Activated naive CD8-positive, alpha-beta T cell (primary cell): ENCODE results near the gene GNA12.
"Not testable (repeated sequence)": the region's sequence is repeated elsewhere in the genome, so short reads cannot be mapped to it uniquely, and the experiment has no call there.

Source experiments
- H3K27ac Mint-ChIP-seq: one replicate; pipeline ENCODE4 v1.8.0; 2021; ENCODE audit warnings: mixed read lengths
- H3K27me3 Mint-ChIP-seq: one replicate; pipeline ENCODE4 v1.8.0; 2021; ENCODE audit warnings: mixed read lengths
- H3K36me3 Mint-ChIP-seq: one replicate; pipeline ENCODE4 v1.8.0; 2021; ENCODE audit warnings: mixed read lengths
- H3K4me1 Mint-ChIP-seq: one replicate; pipeline ENCODE4 v1.8.0; 2021; ENCODE audit warnings: low read depth, mixed read lengths
- H3K4me3 Mint-ChIP-seq: one replicate; pipeline ENCODE4 v1.8.0; 2021; ENCODE audit warnings: mild to moderate bottlenecking, mixed read lengths
- H3K9me3 Mint-ChIP-seq: one replicate; pipeline ENCODE4 v1.8.0; 2021; ENCODE audit warnings: low read depth, mixed read lengths

Gene GNA12

DNA sequence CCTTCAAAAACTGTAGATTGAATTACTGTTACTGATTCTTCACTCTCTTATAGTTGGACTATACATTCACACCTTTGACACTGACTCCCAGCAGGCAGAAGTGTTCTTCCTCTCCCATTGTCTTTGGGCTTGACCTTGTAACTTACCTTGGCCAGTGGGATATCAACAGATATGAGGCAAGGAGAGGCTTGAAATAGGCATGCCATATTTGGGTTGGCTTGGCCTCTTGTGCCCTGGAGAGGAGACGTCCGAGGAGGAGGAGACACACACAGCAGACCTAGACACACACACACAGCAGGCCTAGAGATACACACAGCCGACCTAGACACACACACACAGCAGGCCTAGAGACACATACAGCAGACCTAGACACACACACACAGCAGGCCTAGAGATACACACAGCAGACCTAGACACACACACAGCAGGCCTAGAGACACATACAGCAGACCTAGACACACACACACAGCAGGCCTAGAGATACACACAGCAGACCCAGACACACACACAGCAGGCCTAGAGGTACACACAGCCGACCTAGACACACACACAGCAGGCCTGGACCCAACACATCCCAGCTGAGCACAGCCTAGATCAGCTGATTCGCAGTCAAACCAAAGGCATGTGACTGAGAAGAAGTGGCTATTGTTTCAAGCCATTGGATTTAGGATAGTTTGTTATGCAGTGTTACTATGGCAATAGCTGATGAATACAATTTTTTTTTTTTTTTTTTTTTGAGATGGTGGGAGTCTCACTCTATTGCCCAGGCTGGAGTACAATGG is 12.5 kb upstream of the GNA12 start:
- Mint-ChIP-seq H3K36me3 (peaks cover 3% of the 10 kb centered on the region), H3K9me3 (no peaks in the 10 kb centered on the region), H3K27me3 (no peaks in the 10 kb centered on the region), H3K4me3 (no peak overlapping the region), H3K27ac (no peak overlapping the region), H3K4me1 (no peaks in the 10 kb centered on the region)

DNA sequence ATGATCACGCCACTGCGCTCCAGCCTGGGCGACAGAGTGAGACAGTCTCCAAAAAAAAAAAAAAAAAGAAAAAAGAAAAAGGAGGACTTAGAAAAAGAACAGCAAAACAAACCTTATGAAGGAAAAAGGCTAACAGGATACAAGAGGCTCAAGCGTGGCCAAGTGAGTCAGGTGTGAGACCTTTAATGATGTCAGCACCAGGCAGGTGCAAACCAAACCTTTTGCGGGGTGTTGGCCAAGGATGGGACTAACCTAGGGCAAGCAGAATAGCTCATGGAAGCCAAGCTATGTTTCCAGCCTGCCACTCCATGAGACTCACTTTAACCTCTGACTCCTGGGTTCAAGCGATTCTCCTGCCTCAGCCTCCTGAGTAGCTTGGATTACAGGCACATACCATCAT is 11.3 kb upstream of the GNA12 start:
- Mint-ChIP-seq H3K4me1 (no peaks in the 10 kb centered on the region), H3K27ac (no peak overlapping the region), H3K36me3 (peaks cover 3% of the 10 kb centered on the region)

DNA sequence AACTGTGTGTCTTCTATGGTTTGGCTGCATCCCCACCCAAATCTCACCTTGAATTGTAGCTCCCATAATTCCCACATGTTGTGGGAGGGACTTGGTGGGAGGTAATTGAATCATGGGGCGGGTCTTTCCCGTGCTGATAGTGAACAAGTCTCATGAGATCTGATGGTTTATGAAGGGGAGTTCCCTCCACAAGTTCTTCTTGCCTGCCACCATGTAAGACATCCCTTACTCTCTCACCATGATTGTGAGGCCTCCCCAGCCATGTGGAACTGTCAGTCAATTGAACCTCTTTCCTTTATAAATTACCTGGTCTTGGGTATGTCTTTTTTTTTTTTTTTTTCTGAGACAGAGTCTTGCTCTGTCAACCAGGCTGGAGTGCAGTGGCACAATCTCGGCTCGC is 9.4 kb upstream of the GNA12 start:
- H3K27ac Mint-ChIP-seq, H3K4me1 Mint-ChIP-seq, H3K36me3 Mint-ChIP-seq, H3K27me3 Mint-ChIP-seq, H3K9me3 Mint-ChIP-seq, H3K4me3 Mint-ChIP-seq: not testable (repeated sequence)

More for the DNA sequence above, 11.3 kb upstream of the GNA12 start:
- Mint-ChIP-seq H3K27me3 (no peaks in the 10 kb centered on the region), H3K4me3 (no peak overlapping the region), H3K9me3 (no peaks in the 10 kb centered on the region)

DNA sequence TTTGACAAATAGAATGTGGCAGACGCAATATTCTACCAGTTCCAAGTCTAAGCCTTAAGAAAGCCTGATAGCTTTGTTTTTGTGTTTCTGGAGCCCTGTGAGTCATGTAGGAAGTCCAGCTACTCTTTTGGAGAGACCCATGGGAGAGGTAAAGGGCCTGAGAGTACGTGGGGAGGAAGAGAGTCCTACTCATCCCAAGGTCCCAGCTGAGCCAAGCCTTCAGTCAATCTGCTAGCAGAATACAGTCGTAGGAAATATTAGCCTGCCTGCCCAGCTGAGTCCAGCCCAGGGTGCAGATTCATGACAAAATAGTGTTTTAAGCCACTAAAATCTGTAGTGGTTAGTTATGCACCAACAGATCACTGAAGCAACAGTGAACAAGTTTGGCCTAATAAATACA is 9.0 kb upstream of the GNA12 start:
- Mint-ChIP-seq H3K27ac (no peak overlapping the region), H3K27me3 (no peaks in the 10 kb centered on the region), H3K4me3 (no peak overlapping the region), H3K9me3 (no peaks in the 10 kb centered on the region), H3K36me3 (peaks cover 3% of the 10 kb centered on the region), H3K4me1 (no peaks in the 10 kb centered on the region)

DNA sequence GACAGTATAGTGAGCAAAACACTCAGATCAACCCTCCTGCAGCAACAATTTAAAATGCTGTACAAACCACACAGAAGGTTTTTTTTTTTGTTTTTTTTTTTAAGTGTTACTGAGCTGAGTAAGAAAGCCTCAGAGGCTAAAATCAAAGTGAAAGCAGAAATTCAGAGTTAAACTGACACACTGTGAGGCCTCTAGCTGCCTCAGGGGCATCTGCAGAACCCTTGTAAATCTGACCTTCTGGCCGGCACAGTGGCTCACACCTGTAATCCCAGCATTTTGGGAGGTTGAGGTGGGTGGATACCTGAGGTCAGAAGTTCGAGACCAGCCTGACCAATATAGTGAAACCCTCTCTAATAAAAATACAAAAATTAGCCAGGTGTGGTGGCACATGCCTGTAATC is 7.4 kb upstream of the GNA12 start:
- peaks cover 3% of the 10 kb centered on the region for H3K36me3 Mint-ChIP-seq
- H3K9me3 Mint-ChIP-seq = no peaks in the 10 kb centered on the region
- no peak overlapping the region for H3K4me3 Mint-ChIP-seq
- H3K4me1 Mint-ChIP-seq = no peaks in the 10 kb centered on the region
- no peak overlapping the region for H3K27ac Mint-ChIP-seq
- H3K27me3 Mint-ChIP-seq = no peaks in the 10 kb centered on the region

DNA sequence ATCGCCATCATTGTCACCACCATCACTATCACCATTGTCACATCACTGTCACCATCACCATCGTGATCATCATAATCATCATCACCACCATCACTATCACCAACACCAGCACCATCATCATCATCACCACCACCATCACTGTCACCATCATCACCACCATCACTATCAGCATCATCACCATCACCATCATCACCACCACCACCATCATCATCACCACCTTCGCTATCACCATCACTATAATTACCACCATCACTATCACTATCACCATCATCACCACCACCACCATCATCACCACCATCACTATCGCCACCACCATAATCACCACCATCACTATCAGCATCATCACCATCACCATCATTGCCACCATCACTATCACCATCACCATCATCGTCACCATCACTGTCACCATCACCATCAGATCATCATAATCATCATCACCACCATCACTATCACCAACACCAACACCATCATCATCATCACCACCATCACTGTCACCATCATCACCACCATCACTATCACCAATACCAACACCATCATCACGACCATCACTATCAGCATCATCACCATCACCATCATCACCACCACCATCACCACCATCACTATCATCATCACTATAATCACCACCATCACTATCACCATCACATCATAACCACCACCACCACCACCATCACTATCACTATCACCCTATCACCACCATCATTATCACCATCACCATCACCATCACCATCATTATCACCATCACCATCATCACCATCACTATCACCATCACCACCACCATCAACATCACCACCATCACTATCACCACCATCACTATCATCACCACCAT is 6.0 kb upstream of the GNA12 start:
- no peak overlapping the region for H3K27ac Mint-ChIP-seq
- no peaks in the 10 kb centered on the region for H3K27me3 Mint-ChIP-seq
- H3K4me1 Mint-ChIP-seq = peaks cover 4% of the 10 kb centered on the region
- no peak overlapping the region for H3K4me3 Mint-ChIP-seq
- peaks cover 3% of the 10 kb centered on the region for H3K36me3 Mint-ChIP-seq
- H3K9me3 Mint-ChIP-seq = no peaks in the 10 kb centered on the region

DNA sequence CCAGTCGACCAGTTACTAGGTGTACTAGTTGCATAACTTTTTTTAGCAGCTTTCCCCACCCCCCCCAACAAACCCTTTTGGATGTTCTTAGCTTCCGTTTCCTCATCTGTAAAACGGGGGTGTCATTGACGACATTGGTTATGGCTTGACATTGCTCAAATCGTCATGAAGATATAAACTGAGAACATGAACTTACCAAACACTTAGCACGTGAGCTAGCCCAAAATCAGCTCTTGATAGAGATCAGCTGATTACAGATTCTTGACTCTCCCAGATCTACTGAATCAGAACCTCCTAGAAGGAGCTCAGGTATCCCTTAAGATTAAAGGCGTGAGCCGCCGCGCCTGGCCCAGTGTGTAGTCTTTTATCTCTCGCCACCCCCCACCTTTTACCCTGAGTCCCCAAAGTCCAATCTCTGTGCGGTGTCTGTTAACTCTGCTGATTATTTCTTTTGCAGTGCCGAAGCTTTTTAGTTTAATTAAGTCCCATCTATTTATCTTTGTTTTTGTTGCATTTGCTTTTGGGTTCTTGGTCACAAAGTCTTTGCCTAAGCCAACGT is 1.0 kb upstream of the GNA12 start:
- Mint-ChIP-seq H3K9me3 (no peaks in the 10 kb centered on the region), H3K36me3 (peaks cover 4% of the 10 kb centered on the region), H3K27ac (no peak overlapping the region), H3K4me1 (peaks cover 38% of the 10 kb centered on the region), H3K27me3 (no peaks in the 10 kb centered on the region), H3K4me3 (peak overlapping the region; percentile 86)

DNA sequence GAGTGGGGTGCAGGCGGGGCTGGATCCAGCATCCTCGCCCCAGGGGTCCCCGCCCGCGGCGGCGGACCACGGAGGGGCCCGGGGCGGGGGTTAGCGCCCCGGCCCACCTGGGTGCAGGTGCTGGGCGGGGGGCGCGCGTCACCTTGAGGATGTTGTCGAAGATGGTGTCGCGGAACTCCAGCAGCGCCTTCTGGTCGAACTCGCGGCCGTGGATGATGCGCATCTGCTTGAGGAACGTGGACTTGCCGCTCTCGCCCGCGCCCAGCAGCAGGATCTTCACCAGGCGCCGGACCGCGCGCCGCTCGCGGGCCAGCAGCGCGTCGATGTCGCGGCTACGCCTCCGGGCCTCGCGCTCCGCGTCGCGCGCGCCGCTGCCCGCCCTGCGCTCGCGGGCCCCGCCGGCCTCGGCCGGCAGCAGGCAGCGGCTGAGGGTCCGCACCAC is 376 bp downstream of the GNA12 start:
- Mint-ChIP-seq H3K9me3 (no peaks in the 10 kb centered on the region), H3K36me3 (peaks cover 6% of the 10 kb centered on the region), H3K4me3 (peak overlapping the region; percentile 49), H3K27me3 (no peaks in the 10 kb centered on the region), H3K4me1 (peaks cover 45% of the 10 kb centered on the region), H3K27ac (no peak overlapping the region)

DNA sequence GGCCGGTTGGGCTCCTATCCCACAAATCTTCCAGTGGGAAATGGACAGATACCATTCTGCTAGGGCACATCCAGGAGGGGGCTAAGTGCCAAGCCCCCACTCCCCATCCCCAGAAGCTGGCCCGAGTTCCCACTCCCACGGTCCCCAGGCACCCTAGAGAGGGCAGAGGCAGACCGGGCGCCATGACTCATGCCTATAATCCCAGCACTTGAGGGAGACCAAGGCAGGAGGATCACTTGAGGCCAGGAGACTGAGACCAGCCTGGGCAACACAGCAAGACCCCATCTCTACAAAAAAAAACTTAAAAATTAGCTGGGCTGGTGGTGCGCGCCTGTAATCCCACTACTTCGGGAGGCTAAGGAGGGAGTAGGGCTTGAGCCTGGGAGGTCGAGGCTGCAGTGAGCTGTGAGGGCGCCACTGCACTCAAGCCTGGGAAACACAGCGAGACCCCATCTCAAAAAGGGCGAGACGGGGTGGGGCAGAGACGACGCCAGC is 870 bp downstream of the GNA12 start:
- Mint-ChIP-seq H3K9me3 (no peaks in the 10 kb centered on the region), H3K4me3 (peak overlapping the region; percentile 81), H3K4me1 (peaks cover 49% of the 10 kb centered on the region), H3K36me3 (peaks cover 7% of the 10 kb centered on the region), H3K27ac (peak overlapping the region; percentile 50), H3K27me3 (no peaks in the 10 kb centered on the region)

DNA sequence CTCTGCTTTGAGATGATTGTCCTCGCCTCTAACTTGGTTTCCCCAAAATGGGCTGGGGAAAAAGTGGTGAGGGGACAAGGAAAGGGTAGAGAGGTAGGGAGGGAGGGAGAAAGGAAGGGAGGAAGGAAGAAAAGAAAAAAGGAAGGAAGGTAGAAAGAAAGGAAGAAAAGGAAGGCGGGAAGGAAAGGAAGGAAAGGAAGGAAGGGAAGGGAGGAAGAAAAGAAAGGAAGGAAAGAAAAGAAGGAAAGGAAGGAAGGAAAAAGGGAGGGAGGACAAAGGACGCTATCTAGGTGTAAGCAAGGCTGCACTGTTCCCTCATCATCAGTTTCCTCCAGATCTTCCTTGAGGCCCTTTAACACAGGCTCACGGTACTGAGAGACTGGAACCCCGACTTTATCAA is 2.2 kb downstream of the GNA12 start:
- Mint-ChIP-seq H3K27ac (no peak overlapping the region), H3K4me1 (peaks cover 60% of the 10 kb centered on the region), H3K4me3 (peak overlapping the region; percentile 81), H3K9me3 (no peaks in the 10 kb centered on the region), H3K36me3 (peaks cover 10% of the 10 kb centered on the region), H3K27me3 (no peaks in the 10 kb centered on the region)

DNA sequence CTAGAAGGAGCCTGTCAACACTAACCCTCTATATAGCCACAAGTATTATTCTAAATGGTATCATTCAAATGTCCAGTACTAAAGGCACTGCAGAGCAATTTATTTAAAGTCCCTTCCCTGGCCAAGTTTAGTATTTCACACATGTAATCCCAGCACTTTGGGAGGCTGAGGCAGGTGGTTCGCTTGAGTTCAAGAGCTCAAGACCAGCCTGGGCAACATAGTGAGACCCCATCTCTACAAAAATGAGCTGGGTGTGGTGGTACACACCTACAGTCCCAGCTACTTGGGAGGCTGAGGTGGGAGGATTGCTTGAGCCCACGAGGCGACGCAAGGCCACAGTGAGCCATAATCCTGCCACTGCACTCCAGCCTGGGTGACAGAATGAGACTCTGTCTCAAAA is 3.6 kb downstream of the GNA12 start:
- Mint-ChIP-seq H3K9me3 (no peaks in the 10 kb centered on the region), H3K27ac (no peak overlapping the region), H3K4me3 (no peak overlapping the region), H3K4me1 (peaks cover 64% of the 10 kb centered on the region), H3K27me3 (no peaks in the 10 kb centered on the region), H3K36me3 (peaks cover 12% of the 10 kb centered on the region)

DNA sequence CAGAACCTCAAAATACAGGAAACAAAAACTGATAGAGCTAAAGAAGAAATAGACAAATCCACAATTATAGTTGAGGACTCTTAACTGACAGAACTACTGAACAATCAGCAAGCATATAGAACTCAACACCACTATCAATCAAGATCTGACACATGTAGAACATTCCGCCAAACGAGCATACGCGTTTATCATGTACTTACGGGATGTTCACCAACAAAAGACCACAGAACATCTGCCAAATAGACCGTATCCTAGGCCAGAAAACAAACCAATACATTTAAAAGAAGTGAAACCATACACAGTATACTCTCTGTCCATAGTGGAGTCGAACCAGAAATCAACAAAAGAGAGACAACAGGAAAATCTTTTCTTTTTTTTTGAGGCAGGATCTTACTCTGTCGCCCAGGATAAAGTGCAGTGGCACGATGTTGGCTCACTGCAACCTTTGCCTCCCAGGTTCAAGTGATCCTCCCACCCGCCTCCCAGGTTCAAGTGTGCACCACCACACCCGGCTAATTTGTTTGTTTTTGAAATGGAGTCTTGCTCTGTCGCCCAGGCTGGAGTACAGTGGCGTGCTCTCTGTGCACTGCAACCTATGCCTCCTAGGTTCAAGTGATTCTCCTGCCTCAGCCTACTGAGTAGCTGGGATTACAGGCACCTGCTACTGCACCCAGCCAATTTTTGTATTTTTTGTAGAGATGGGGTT is 5.1 kb downstream of the GNA12 start:
- H3K9me3 Mint-ChIP-seq = no peaks in the 10 kb centered on the region
- peaks cover 55% of the 10 kb centered on the region for H3K4me1 Mint-ChIP-seq
- H3K36me3 Mint-ChIP-seq = peaks cover 15% of the 10 kb centered on the region

DNA sequence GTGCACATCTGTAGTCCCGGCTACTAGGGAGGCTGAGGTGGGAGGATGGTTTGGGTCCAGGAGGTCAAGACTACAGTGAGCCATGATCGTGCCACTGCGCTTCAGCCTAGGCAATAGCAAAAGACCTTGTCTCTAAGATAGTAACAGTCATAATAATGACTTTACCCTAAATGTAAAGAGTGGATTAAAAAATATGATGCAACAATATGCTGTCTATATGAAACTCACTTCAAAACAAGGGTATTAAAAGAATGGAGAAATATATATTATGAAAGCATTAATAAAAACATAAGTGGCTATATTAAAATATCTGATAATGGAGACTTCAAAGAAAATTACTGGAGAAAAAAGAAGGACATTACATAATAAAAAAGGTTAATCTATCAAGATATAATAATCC is 5.7 kb downstream of the GNA12 start:
- Mint-ChIP-seq H3K4me1 (peaks cover 55% of the 10 kb centered on the region), H3K36me3 (peaks cover 15% of the 10 kb centered on the region), H3K4me3 (no peak overlapping the region), H3K27me3 (no peaks in the 10 kb centered on the region), H3K27ac (no peak overlapping the region), H3K9me3 (no peaks in the 10 kb centered on the region)

More for the DNA sequence above, 5.1 kb downstream of the GNA12 start:
- Mint-ChIP-seq H3K27ac (no peak overlapping the region), H3K4me3 (no peak overlapping the region), H3K27me3 (no peaks in the 10 kb centered on the region)

DNA sequence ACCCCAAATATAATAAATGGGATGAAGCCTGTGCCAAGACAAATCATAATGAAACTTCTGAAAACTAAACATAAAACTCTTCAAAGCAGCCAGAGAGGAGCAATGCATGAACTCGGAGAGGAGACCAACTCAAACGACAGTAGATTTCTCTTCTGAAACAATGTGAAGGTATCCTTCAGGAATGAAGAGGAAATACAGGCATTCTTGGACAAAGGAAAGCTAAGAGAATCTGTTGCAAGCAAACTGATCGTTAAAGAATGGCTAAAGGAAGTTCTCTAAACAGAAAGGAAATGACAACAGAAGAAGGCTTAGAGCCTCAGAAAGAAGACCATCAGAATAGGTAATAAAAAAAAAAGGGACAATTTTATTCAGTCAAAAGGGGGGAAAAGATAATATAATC is 6.6 kb downstream of the GNA12 start:
- Mint-ChIP-seq H3K36me3 (peaks cover 15% of the 10 kb centered on the region), H3K4me1 (peaks cover 48% of the 10 kb centered on the region), H3K27me3 (no peaks in the 10 kb centered on the region), H3K27ac (no peak overlapping the region), H3K9me3 (no peaks in the 10 kb centered on the region), H3K4me3 (peak overlapping the region; percentile 9)
